ENCODE results near the gene ARFGAP3.
A peak's percentile ranks its signal among the peaks of the same experiment; 100 is the strongest.

The ARFGAP3 gene

GRCh38 chr22:42780070-42780540 is 77.0 kb downstream of the ARFGAP3 start:
- Histone ChIP-seq H3K79me2 (ENCODE audit: insufficient read depth, low read length) (no peaks in the 10 kb centered on the region), H3K36me3 (ENCODE audit: insufficient read depth, low read length) (no peaks in the 10 kb centered on the region), H3K4me2 (ENCODE audit: low read depth, low read length, poor library complexity, severe bottlenecking) (no peak overlapping the region), H4K20me1 (ENCODE audit: insufficient read depth, low read length, poor library complexity, severe bottlenecking) (no peaks in the 10 kb centered on the region), H3K4me3 (ENCODE audit: low read length, poor library complexity, severe bottlenecking) (no peak overlapping the region), H3K9me3 (ENCODE audit: insufficient read depth, low read depth, low read length) (no peaks in the 10 kb centered on the region), H3K4me1 (ENCODE audit: insufficient read depth, low read length, poor library complexity, severe bottlenecking) (no peaks in the 10 kb centered on the region), H3K27me3 (ENCODE audit: insufficient read depth, low read length, poor library complexity, severe bottlenecking) (no peaks in the 10 kb centered on the region), H3K9ac (ENCODE audit: low read depth, low read length, poor library complexity, severe bottlenecking) (no peak overlapping the region), H3K9me2 (replicated peaks; ENCODE audit: low read depth, low read length) (no peaks in the 10 kb centered on the region), H2AFZ (ENCODE audit: low read length) (peak overlapping the region; percentile 58; the same call in 1 of the 2 replicates), H3F3A (ENCODE audit: low read depth) (no peaks in the 10 kb centered on the region)
- no peak for TF ChIP-seq EZH2phosphoT487 (IDR thresholded peaks at IDR 0.05; ENCODE audit: borderline replicate concordance)
- TF ChIP-seq, protein P1, sequence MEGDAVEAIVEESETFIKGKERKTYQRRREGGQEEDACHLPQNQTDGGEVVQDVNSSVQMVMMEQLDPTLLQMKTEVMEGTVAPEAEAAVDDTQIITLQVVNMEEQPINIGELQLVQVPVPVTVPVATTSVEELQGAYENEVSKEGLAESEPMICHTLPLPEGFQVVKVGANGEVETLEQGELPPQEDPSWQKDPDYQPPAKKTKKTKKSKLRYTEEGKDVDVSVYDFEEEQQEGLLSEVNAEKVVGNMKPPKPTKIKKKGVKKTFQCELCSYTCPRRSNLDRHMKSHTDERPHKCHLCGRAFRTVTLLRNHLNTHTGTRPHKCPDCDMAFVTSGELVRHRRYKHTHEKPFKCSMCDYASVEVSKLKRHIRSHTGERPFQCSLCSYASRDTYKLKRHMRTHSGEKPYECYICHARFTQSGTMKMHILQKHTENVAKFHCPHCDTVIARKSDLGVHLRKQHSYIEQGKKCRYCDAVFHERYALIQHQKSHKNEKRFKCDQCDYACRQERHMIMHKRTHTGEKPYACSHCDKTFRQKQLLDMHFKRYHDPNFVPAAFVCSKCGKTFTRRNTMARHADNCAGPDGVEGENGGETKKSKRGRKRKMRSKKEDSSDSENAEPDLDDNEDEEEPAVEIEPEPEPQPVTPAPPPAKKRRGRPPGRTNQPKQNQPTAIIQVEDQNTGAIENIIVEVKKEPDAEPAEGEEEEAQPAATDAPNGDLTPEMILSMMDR (conservative IDR thresholded peaks at IDR 0.05; ENCODE audit: low read length) = peak; percentile 83

GRCh38 chr22:42777126-42777525 is 79.9 kb downstream of the ARFGAP3 start:
- no peak for TF ChIP-seq EZH2phosphoT487 (IDR thresholded peaks at IDR 0.05; ENCODE audit: borderline replicate concordance)
- TF ChIP-seq, protein P1 (conservative IDR thresholded peaks at IDR 0.05; ENCODE audit: low read length) = no peak
- H3K27me3 ChIP-seq (ENCODE audit: insufficient read depth, low read length, poor library complexity, severe bottlenecking) = no peaks in the 10 kb centered on the region
- no peaks in the 10 kb centered on the region for H3K9me3 ChIP-seq (ENCODE audit: insufficient read depth, low read depth, low read length)
- no peaks in the 10 kb centered on the region for H3K9me2 ChIP-seq (replicated peaks; ENCODE audit: low read depth, low read length)
- H3K36me3 ChIP-seq (ENCODE audit: insufficient read depth, low read length) = no peaks in the 10 kb centered on the region
- H3K79me2 ChIP-seq (ENCODE audit: insufficient read depth, low read length) = no peaks in the 10 kb centered on the region
- H3K4me2 ChIP-seq (ENCODE audit: low read depth, low read length, poor library complexity, severe bottlenecking) = no peak overlapping the region
- no peaks in the 10 kb centered on the region for H3F3A ChIP-seq (ENCODE audit: low read depth)
- H3K4me1 ChIP-seq (ENCODE audit: insufficient read depth, low read length, poor library complexity, severe bottlenecking) = no peaks in the 10 kb centered on the region
- no peak overlapping the region for H3K9ac ChIP-seq (ENCODE audit: low read depth, low read length, poor library complexity, severe bottlenecking)
- H4K20me1 ChIP-seq (ENCODE audit: insufficient read depth, low read length, poor library complexity, severe bottlenecking) = no peaks in the 10 kb centered on the region
- no peak overlapping the region for H2AFZ ChIP-seq (ENCODE audit: low read length)
- H3K4me3 ChIP-seq (ENCODE audit: low read length, poor library complexity, severe bottlenecking) = no peak overlapping the region

DNA sequence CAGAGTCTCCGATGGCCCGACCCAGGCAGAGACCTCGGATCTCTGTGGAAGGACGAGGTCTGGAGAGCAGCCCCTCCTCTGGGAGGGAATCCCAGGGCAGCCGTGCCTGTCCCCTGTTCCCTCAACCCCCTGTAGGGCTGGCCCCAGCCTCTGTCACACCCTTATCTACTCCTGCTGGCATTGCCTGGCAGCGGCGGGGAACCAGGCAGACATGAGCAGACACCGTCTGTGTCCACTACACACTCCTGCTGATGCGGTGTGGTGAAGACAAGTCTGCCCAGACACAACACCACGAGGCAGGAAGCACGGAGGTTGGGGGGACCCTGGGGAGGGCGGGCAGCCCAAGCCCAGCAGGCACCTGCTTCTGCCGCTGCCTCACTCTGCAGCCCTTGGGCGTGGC is 83.9 kb downstream of the ARFGAP3 start:
- Histone ChIP-seq H3K79me2 (ENCODE audit: insufficient read depth, low read length) (no peaks in the 10 kb centered on the region), H3F3A (ENCODE audit: low read depth) (no peaks in the 10 kb centered on the region), H3K9me3 (ENCODE audit: insufficient read depth, low read depth, low read length) (no peaks in the 10 kb centered on the region), H3K36me3 (ENCODE audit: insufficient read depth, low read length) (no peaks in the 10 kb centered on the region), H3K27me3 (ENCODE audit: insufficient read depth, low read length, poor library complexity, severe bottlenecking) (no peaks in the 10 kb centered on the region), H3K9ac (ENCODE audit: low read depth, low read length, poor library complexity, severe bottlenecking) (peak overlapping the region; percentile 18), H3K4me2 (ENCODE audit: low read depth, low read length, poor library complexity, severe bottlenecking) (no peak overlapping the region), H4K20me1 (ENCODE audit: insufficient read depth, low read length, poor library complexity, severe bottlenecking) (no peaks in the 10 kb centered on the region), H3K4me1 (ENCODE audit: insufficient read depth, low read length, poor library complexity, severe bottlenecking) (no peaks in the 10 kb centered on the region), H3K9me2 (replicated peaks; ENCODE audit: low read depth, low read length) (no peaks in the 10 kb centered on the region), H3K4me3 (ENCODE audit: low read length, poor library complexity, severe bottlenecking) (no peak overlapping the region), H2AFZ (ENCODE audit: low read length) (no peak overlapping the region)
- TF ChIP-seq EZH2phosphoT487 (IDR thresholded peaks at IDR 0.05; ENCODE audit: borderline replicate concordance) = no peak
- TF ChIP-seq, protein P1 (conservative IDR thresholded peaks at IDR 0.05; ENCODE audit: low read length) = no peak

Measured in Loucy (cell line).